Measurements from ENCODE around the gene DNAL4.

DNA sequence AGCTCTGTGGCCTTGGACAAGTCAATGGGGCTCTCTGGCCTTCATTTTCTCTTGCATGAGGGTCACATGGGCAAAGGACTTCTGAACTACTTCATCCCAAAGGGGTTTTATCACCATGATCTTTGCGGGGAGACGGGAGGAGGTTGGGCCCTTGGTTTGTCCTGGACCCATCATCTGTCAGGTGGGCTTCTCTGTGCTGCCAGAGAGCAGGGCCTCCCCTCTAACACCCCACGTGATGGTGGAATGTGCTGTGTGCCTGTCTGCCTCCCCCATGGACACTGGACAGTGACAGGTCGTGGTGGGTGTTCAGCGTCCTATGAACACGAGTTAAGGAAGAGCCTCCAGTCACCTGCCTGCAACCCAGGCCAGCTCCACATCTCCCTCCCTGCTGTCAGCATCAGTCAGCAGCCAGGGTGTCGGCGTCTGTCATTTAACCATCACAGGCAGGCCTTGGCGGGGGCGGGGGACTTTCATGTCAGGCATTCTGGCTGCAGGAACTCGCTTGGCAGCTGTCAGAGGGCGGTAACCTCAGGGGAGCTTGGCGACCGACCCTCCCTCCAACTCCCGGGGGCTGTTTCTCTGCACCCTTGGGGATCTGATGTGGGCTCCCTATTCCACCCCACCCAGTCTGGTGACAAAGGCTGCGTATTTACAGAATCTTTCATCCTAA, 35.5 kb downstream of the DNAL4 start:
- TF ChIP-seq, protein P1, sequence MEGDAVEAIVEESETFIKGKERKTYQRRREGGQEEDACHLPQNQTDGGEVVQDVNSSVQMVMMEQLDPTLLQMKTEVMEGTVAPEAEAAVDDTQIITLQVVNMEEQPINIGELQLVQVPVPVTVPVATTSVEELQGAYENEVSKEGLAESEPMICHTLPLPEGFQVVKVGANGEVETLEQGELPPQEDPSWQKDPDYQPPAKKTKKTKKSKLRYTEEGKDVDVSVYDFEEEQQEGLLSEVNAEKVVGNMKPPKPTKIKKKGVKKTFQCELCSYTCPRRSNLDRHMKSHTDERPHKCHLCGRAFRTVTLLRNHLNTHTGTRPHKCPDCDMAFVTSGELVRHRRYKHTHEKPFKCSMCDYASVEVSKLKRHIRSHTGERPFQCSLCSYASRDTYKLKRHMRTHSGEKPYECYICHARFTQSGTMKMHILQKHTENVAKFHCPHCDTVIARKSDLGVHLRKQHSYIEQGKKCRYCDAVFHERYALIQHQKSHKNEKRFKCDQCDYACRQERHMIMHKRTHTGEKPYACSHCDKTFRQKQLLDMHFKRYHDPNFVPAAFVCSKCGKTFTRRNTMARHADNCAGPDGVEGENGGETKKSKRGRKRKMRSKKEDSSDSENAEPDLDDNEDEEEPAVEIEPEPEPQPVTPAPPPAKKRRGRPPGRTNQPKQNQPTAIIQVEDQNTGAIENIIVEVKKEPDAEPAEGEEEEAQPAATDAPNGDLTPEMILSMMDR (IDR thresholded peaks at IDR 0.05; ENCODE audit: low read depth, low read length), result no peak
- no peak for TF ChIP-seq EZH2phosphoT487 (IDR thresholded peaks at IDR 0.05; ENCODE audit: low read depth)

Data from OCI-LY3 (cell line).